Measurements from ENCODE around the gene FAM24A. TPM values are rescaled to one million over a fixed set of nuclear protein-coding genes. Genes with fewer than 3 reads are reported as not detected.

FAM24A gene
- total RNA-seq, 1 experiment from 2014 or later, result not detected

DNA sequence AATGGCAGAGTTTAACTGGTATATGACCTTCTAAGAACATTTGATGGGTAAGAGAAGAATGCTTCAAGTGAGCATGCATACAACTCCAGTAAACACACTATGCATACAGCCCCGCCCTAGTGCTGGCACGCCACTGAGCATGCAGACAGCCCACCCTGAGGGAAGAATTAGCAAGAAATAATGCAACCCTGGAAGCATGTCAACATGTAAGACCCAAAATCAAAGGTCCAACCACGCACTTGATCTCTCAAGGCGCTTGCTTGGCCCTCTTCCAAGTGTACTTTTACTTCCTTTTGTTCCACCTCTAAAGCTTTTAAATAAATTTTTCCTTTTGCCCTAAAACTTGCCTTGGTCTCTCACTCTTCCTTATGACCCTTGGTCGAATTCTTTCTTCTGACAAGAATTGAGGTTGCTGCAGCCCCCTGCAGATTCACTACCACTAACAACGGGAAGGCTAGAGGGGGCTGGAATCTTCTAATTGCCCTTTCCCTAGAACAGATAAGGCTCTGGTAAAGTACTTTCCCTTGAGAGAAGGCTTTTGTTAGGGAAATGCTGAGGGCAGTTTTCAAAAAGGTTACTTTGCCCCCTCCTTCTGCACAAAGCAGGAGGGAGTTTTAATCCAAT lies 34.5 kb upstream of the FAM24A start:
- no peak for DNase-seq
- H3K27ac ChIP-seq (ENCODE audit: low read length), result no peak overlapping the region
- no peaks in the 10 kb centered on the region for H3K27me3 ChIP-seq (ENCODE audit: low read length)
- peaks cover 74% of the 10 kb centered on the region for H3K79me2 ChIP-seq (ENCODE audit: low read length)
- no peak overlapping the region for H3K4me3 ChIP-seq (ENCODE audit: low read length)
- H3K9me2 ChIP-seq (replicated peaks; ENCODE audit: insufficient read depth, low read length), result no peaks in the 10 kb centered on the region
- H3K9ac ChIP-seq (ENCODE audit: low read length), result no peak overlapping the region
- H3K36me3 ChIP-seq (ENCODE audit: insufficient read depth, low read length), result peaks cover 6% of the 10 kb centered on the region; the same call in 1 of the 2 replicates
- no peaks in the 10 kb centered on the region for H3K9me3 ChIP-seq (ENCODE audit: low read length)
- H4K20me1 ChIP-seq (ENCODE audit: insufficient read depth, low read depth, low read length), result no peaks in the 10 kb centered on the region
- no peak overlapping the region for H3K4me2 ChIP-seq (ENCODE audit: low read depth, low read length, poor library complexity, severe bottlenecking)
- no peak overlapping the region for H2AFZ ChIP-seq (ENCODE audit: low read length)
- H3K4me1 ChIP-seq (ENCODE audit: low read length), result peaks cover 10% of the 10 kb centered on the region

GRCh38 chr10:122876467-122876855 lies 33.9 kb upstream of the FAM24A start:
- Histone ChIP-seq H3K79me2 (ENCODE audit: low read length) (peaks cover 74% of the 10 kb centered on the region), H3K4me2 (ENCODE audit: low read depth, low read length, poor library complexity, severe bottlenecking) (no peak overlapping the region)

DNA sequence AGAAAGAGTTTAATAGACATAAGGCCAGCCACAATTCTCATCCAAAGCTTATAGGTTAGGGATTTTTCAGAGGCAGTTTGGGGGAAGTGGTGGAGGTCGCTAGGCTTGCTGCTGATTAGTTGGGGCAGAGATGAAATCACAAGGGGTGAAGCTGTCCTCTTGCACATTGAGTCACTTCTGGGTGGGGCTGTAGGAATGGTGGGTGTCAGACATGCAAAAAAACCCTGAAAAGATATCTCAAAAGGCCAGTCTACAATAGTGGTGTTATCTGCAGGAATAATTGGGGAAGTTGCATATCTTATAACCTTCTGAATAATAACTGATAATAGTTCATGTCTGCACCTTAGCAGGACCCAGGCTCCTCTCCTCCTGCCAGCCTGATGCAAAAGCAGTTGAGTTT lies 33.1 kb upstream of the FAM24A start:
- Histone ChIP-seq H3K79me2 (ENCODE audit: low read length) (peaks cover 74% of the 10 kb centered on the region), H3K4me2 (ENCODE audit: low read depth, low read length, poor library complexity, severe bottlenecking) (no peak overlapping the region)

More at GRCh38 chr10:122876467-122876855, 33.9 kb upstream of the FAM24A start:
- Histone ChIP-seq H3K9ac (ENCODE audit: low read length) (no peak overlapping the region), H3K27ac (ENCODE audit: low read length) (no peak overlapping the region), H2AFZ (ENCODE audit: low read length) (no peak overlapping the region), H3K9me3 (ENCODE audit: low read length) (no peaks in the 10 kb centered on the region), H3K9me2 (replicated peaks; ENCODE audit: insufficient read depth, low read length) (no peaks in the 10 kb centered on the region), H3K4me3 (ENCODE audit: low read length) (no peak overlapping the region), H3K27me3 (ENCODE audit: low read length) (no peaks in the 10 kb centered on the region), H4K20me1 (ENCODE audit: insufficient read depth, low read depth, low read length) (no peaks in the 10 kb centered on the region), H3K36me3 (ENCODE audit: insufficient read depth, low read length) (peaks cover 6% of the 10 kb centered on the region; the same call in 1 of the 2 replicates), H3K4me1 (ENCODE audit: low read length) (peaks cover 12% of the 10 kb centered on the region)
- no peak for DNase-seq

GRCh38 chr10:122878799-122879338 lies 31.5 kb upstream of the FAM24A start:
- peak overlapping the region; percentile 42; the same call in 1 of the 2 replicates for H3K27ac ChIP-seq (ENCODE audit: low read length)
- H3K27me3 ChIP-seq (ENCODE audit: low read length), result no peaks in the 10 kb centered on the region
- peaks cover 63% of the 10 kb centered on the region for H3K79me2 ChIP-seq (ENCODE audit: low read length)
- peaks cover 6% of the 10 kb centered on the region; the same call in 1 of the 2 replicates for H3K36me3 ChIP-seq (ENCODE audit: insufficient read depth, low read length)
- H3K4me2 ChIP-seq (ENCODE audit: low read depth, low read length, poor library complexity, severe bottlenecking), result peak overlapping the region; percentile 80
- peak overlapping the region; percentile 27; the same call in 1 of the 2 replicates for H2AFZ ChIP-seq (ENCODE audit: low read length)
- no peaks in the 10 kb centered on the region for H3K9me2 ChIP-seq (replicated peaks; ENCODE audit: insufficient read depth, low read length)
- peak; percentile 50 for DNase-seq
- H4K20me1 ChIP-seq (ENCODE audit: insufficient read depth, low read depth, low read length), result no peaks in the 10 kb centered on the region
- peak overlapping the region; percentile 85 for H3K9ac ChIP-seq (ENCODE audit: low read length)
- peak overlapping the region; percentile 79 for H3K4me3 ChIP-seq (ENCODE audit: low read length)
- H3K9me3 ChIP-seq (ENCODE audit: low read length), result no peaks in the 10 kb centered on the region
- peaks cover 12% of the 10 kb centered on the region for H3K4me1 ChIP-seq (ENCODE audit: low read length)

More for the DNA sequence above, 33.1 kb upstream of the FAM24A start:
- Histone ChIP-seq H3K9ac (ENCODE audit: low read length) (no peak overlapping the region), H2AFZ (ENCODE audit: low read length) (no peak overlapping the region), H3K4me3 (ENCODE audit: low read length) (no peak overlapping the region), H3K27ac (ENCODE audit: low read length) (no peak overlapping the region), H3K36me3 (ENCODE audit: insufficient read depth, low read length) (peaks cover 6% of the 10 kb centered on the region; the same call in 1 of the 2 replicates), H3K27me3 (ENCODE audit: low read length) (no peaks in the 10 kb centered on the region), H4K20me1 (ENCODE audit: insufficient read depth, low read depth, low read length) (no peaks in the 10 kb centered on the region), H3K9me3 (ENCODE audit: low read length) (no peaks in the 10 kb centered on the region), H3K9me2 (replicated peaks; ENCODE audit: insufficient read depth, low read length) (no peaks in the 10 kb centered on the region), H3K4me1 (ENCODE audit: low read length) (peaks cover 12% of the 10 kb centered on the region)
- DNase-seq, result no peak

- Histone ChIP-seq H3K4me3 (ENCODE audit: low read length) (peak within 1 kb of the TSS; percentile 79), H3K4me2 (ENCODE audit: low read depth, low read length, poor library complexity, severe bottlenecking) (peak within 1 kb of the TSS; percentile 80), H3K9ac (ENCODE audit: low read length) (peak within 1 kb of the TSS; percentile 85), H3K36me3 (ENCODE audit: insufficient read depth, low read length) (peaks cover 6% of the 10 kb centered on the region; the same call in 1 of the 2 replicates), H3K79me2 (ENCODE audit: low read length) (peaks cover 55% of the 10 kb centered on the region), H3K9me3 (ENCODE audit: low read length) (no peaks in the 10 kb centered on the region), H3K4me1 (ENCODE audit: low read length) (peaks cover 12% of the 10 kb centered on the region), H3K27ac (ENCODE audit: low read length) (peak within 1 kb of the TSS; percentile 58), H2AFZ (ENCODE audit: low read length) (peak within 1 kb of the TSS; percentile 27; the same call in 1 of the 2 replicates), H3K27me3 (ENCODE audit: low read length) (no peaks in the 10 kb centered on the region), H3K9me2 (replicated peaks; ENCODE audit: insufficient read depth, low read length) (no peaks in the 10 kb centered on the region), H4K20me1 (ENCODE audit: insufficient read depth, low read depth, low read length) (no peaks in the 10 kb centered on the region)
- DNase-seq, result peak; percentile 96
Observed at GRCh38 chr10:122879339-122880273, 30.8 kb upstream of the FAM24A start, which contains the start of gene FAM24B. FAM24B (minus strand) TSS chr10:122879581; CDS start chr10:122850515, 29,066 bp downstream.

GRCh38 chr10:122882766-122883165 lies 27.6 kb upstream of the FAM24A start:
- Histone ChIP-seq H3K79me2 (ENCODE audit: low read length) (peaks cover 24% of the 10 kb centered on the region), H3K27ac (ENCODE audit: low read length) (no peak overlapping the region), H3K9me3 (ENCODE audit: low read length) (no peaks in the 10 kb centered on the region), H3K36me3 (ENCODE audit: insufficient read depth, low read length) (0 out of 2 replicates have a peak, but pooled peaks cover 2% of the 10 kb centered on the region), H3K4me2 (ENCODE audit: low read depth, low read length, poor library complexity, severe bottlenecking) (no peak overlapping the region), H3K27me3 (ENCODE audit: low read length) (no peaks in the 10 kb centered on the region), H4K20me1 (ENCODE audit: insufficient read depth, low read depth, low read length) (no peaks in the 10 kb centered on the region), H3K9me2 (replicated peaks; ENCODE audit: insufficient read depth, low read length) (no peaks in the 10 kb centered on the region), H3K4me3 (ENCODE audit: low read length) (no peak overlapping the region), H3K9ac (ENCODE audit: low read length) (no peak overlapping the region), H2AFZ (ENCODE audit: low read length) (no peak overlapping the region), H3K4me1 (ENCODE audit: low read length) (peaks cover 11% of the 10 kb centered on the region)
- DNase-seq, result no peak

GRCh38 chr10:122884166-122884565 lies 26.2 kb upstream of the FAM24A start:
- H4K20me1 ChIP-seq (ENCODE audit: insufficient read depth, low read depth, low read length), result no peaks in the 10 kb centered on the region
- no peaks in the 10 kb centered on the region for H3K9me2 ChIP-seq (replicated peaks; ENCODE audit: insufficient read depth, low read length)
- H3K27ac ChIP-seq (ENCODE audit: low read length), result no peak overlapping the region
- no peaks in the 10 kb centered on the region for H3K27me3 ChIP-seq (ENCODE audit: low read length)
- no peak overlapping the region for H3K4me3 ChIP-seq (ENCODE audit: low read length)
- no peaks in the 10 kb centered on the region for H3K9me3 ChIP-seq (ENCODE audit: low read length)
- H3K36me3 ChIP-seq (ENCODE audit: insufficient read depth, low read length), result no peaks in the 10 kb centered on the region
- H3K9ac ChIP-seq (ENCODE audit: low read length), result no peak overlapping the region
- no peak overlapping the region for H3K4me2 ChIP-seq (ENCODE audit: low read depth, low read length, poor library complexity, severe bottlenecking)
- no peak for DNase-seq
- H3K79me2 ChIP-seq (ENCODE audit: low read length), result peaks cover 10% of the 10 kb centered on the region
- H2AFZ ChIP-seq (ENCODE audit: low read length), result no peak overlapping the region
- peaks cover 9% of the 10 kb centered on the region for H3K4me1 ChIP-seq (ENCODE audit: low read length)

Data from Karpas-422 (cell line).